Transverse colon (tissue), 4 donors: ENCODE results near the gene ARHGAP10. TPM values are rescaled to one million over a fixed set of nuclear protein-coding genes. Genes with fewer than 3 reads are reported as not detected.

Source experiments
- DNase-seq: peaks from one replicate; pipeline ENCODE4 v3.0.0-alpha.2; 2019
- H3K27ac ChIP-seq, 4 donors: fragments of 200-600 bp; sonication (generic); 2 replicates each; pipeline ENCODE4 v1.5.1; 2016 to 2018; ENCODE audit warnings: inconsistent platforms in 4 of 4
- H3K27me3 ChIP-seq: fragments of 200-600 bp; sonication (generic); 2 replicates; pipeline ENCODE4 v1.5.1; 2017; ENCODE audit warnings: inconsistent platforms
- H3K36me3 ChIP-seq, 4 donors: fragments of 200-600 bp; sonication (generic); 2 replicates each; pipeline ENCODE4 v1.5.1; 2017 to 2019; ENCODE audit warnings: inconsistent platforms in 4 of 4
- H3K4me1 ChIP-seq, 4 donors: fragments of 200-600 bp; sonication (generic); 2 replicates each; pipeline ENCODE4 v1.5.1; 2017 to 2020; ENCODE audit warnings: inconsistent platforms in 4 of 4
- H3K4me3 ChIP-seq, 4 donors: fragments of 200-600 bp; sonication (generic); 1 replicate in 1 of 4; 2 replicates in 3 of 4; pipeline versions ENCODE4 v1.5.1 to v1.6.1; 2017 to 2019; ENCODE audit warnings: inconsistent platforms in 4 of 4
- H3K9me3 ChIP-seq, 2 donors: fragments of 200-600 bp; sonication (generic); 2 replicates each; pipeline ENCODE4 v1.5.1; 2017 to 2019; ENCODE audit warnings: inconsistent platforms in 2 of 2
- EP300 ChIP-seq: sonication (generic); formaldehyde crosslinking; IDR thresholded peaks from one replicate; pipeline ENCODE4 v1.6.1; 2017; ENCODE audit warnings: antibody characterized with exemption, low read depth
- POLR2A ChIP-seq: fragments of 450-650 bp; IDR thresholded peaks from one replicate; pipeline ENCODE4 v1.6.1; 2016; ENCODE audit warnings: antibody characterized with exemption, mild to moderate bottlenecking, moderate library complexity
- POLR2AphosphoS5 ChIP-seq, 3 donors: sonication (generic); formaldehyde crosslinking; IDR thresholded peaks; one replicate each; pipeline ENCODE4 v1.6.1; 2016; ENCODE audit warnings: antibody characterized with exemption in 3 of 3
- WGBS, 2 donors: methylation state at CpG; one replicate each; pipeline ENCODE4 v1.1.5; 2018; ENCODE audit warnings: low coverage in 1 of 2; 5-methylcytosine and 5-hydroxymethylcytosine counted together
- in situ Hi-C, 4 donors: fragments of 200-750 bp; cut with MboI; loops; one replicate each; pipeline versions ENCODE4 v1.15.0 to v1.15.1; 2017; ENCODE audit warnings: low sequenced_read_pairs in 3 of 4, low pct_ligation_motif_present in 1 of 4, low pct_unique_long_range_greater_than_20kb in 1 of 4
- intact Hi-C: fragments of 100-400 bp; cut with DNase I; formaldehyde crosslinking; loops from one replicate; pipeline ENCODE4 v1.15.1; 2023; ENCODE audit warnings: low total_unique reads
- total RNA-seq, 4 donors: library from RNA; depleted of rRNA; stranded (reverse); fragments of >200 nt; gene quantifications; one replicate each; pipeline ENCODE4 v1.1.0, GENCODE V29; 2016
- TF ChIP-seq, protein P1 (sequence below), 5 experiments: fragments of 200-600 bp in 3 of 5; fragments of 450-650 bp in 2 of 5; sonication (generic) in 3 of 5; IDR thresholded peaks; 1 replicate in 2 of 5; 2 replicates in 3 of 5; pipeline ENCODE4 v1.5.1; 2016 to 2017; ENCODE audit warnings: antibody characterized with exemption in 5 of 5, inconsistent platforms in 3 of 5, mild to moderate bottlenecking in 2 of 5, moderate library complexity in 1 of 5

ARHGAP10 gene
- total RNA-seq, 4 donors from 2014 or later, result 14.7 to 27.3 (median 22.9) TPM

DNA sequence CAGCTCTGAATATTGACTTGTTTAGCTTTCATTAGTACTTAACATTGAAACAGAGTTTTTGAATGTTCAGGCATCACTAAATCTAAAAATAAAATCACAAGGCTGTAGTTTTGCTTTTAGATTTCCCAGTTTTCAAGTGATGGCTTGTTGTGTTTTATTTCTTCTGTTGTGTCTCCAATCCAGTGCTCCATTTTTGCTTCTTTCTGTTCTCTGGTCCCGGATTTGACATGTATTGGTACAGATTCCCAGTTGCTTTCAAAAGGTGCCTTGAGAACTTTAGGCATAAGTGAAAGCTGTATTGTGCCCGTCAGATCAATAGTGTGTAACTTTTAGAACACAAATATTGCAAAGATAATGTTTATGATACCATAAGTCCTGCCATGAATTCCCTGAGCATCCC lies 53.2 kb downstream of the ARHGAP10 start:
- no peaks in the 10 kb centered on the region for H3K9me3 ChIP-seq
- in situ Hi-C loops (no loop called here), intact Hi-C loops (no loop called here)
- no peaks in the 10 kb centered on the region for H3K36me3 ChIP-seq
- 17 to 51% methylated on average over 1 to 2 of the region's 2 CpGs for WGBS, 2 donors
- peaks cover 9 to 34% (median 22%) of the 10 kb centered on the region in 4 donors for H3K4me1 ChIP-seq
- H3K4me3 ChIP-seq, result no peak overlapping the region
- DNase-seq, result no peak
- no peak for TF ChIP-seq EP300
- no peak for TF ChIP-seq POLR2A
- no peak for TF ChIP-seq POLR2AphosphoS5 (IDR thresholded peaks at IDR 0.05)
- TF ChIP-seq, protein P1, sequence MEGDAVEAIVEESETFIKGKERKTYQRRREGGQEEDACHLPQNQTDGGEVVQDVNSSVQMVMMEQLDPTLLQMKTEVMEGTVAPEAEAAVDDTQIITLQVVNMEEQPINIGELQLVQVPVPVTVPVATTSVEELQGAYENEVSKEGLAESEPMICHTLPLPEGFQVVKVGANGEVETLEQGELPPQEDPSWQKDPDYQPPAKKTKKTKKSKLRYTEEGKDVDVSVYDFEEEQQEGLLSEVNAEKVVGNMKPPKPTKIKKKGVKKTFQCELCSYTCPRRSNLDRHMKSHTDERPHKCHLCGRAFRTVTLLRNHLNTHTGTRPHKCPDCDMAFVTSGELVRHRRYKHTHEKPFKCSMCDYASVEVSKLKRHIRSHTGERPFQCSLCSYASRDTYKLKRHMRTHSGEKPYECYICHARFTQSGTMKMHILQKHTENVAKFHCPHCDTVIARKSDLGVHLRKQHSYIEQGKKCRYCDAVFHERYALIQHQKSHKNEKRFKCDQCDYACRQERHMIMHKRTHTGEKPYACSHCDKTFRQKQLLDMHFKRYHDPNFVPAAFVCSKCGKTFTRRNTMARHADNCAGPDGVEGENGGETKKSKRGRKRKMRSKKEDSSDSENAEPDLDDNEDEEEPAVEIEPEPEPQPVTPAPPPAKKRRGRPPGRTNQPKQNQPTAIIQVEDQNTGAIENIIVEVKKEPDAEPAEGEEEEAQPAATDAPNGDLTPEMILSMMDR (IDR thresholded peaks at IDR 0.05), result no peak
- H3K27ac ChIP-seq, result peak overlapping the region in 1 of 4 donors; percentile 2
- no peaks in the 10 kb centered on the region for H3K27me3 ChIP-seq

DNA sequence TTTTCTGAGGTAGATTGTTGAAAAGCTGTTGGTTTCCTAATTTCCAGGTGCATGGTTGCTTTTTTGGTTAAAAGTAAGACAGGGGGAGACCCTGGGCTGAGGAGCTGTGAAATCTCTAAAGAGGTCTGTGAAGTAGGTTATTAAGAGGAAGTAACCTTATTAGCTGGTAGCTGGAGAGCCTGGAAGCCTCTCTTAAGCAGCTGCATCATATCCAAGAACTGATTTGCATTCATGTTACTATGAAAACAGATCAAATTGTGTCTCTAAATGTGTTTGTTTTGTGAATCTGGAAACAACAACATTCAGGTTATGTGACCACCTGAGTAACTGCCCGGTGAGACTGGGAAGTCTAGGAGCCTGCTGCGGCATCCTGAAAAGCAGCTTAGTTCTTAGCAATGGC lies 54.1 kb downstream of the ARHGAP10 start:
- Histone ChIP-seq H3K27ac (peak overlapping the region in 2 of 4 donors; percentile 2 to 39), H3K27me3 (no peaks in the 10 kb centered on the region), H3K36me3 (no peaks in the 10 kb centered on the region), H3K4me3 (no peak overlapping the region), H3K9me3 (no peaks in the 10 kb centered on the region), H3K4me1 (peaks cover 9 to 34% (median 19%) of the 10 kb centered on the region in 4 donors)
- in situ Hi-C loops, result no loop called here
- DNase-seq, result no peak
- TF ChIP-seq EP300, result no peak
- TF ChIP-seq, protein P1 (IDR thresholded peaks at IDR 0.05), result no peak
- TF ChIP-seq POLR2A, result no peak
- TF ChIP-seq POLR2AphosphoS5 (IDR thresholded peaks at IDR 0.05), result no peak
- WGBS, 2 donors, result 87 to 88% methylated on average over 2 of the region's 2 CpGs
- intact Hi-C loops, result no loop called here

DNA sequence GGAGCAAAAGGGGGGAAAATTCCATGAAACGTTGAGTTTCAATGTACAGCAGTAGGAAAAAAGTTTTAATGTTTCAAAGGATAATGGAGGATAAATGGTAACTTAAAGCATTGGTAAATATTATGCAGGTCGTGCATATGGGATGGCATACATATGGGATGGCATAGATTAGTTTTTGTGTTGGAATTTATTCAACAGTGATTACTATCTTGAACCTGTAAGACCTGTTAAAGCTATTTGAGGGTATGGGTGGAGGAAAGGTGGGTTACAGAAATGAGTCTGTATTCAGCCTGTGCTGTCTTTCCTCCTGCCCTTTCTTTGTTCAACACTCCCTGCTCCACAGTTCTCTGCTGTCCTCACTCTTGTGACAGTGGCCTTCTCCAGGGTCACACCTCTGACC lies 54.6 kb downstream of the ARHGAP10 start:
- H3K4me3 ChIP-seq, result no peak overlapping the region
- no peak for TF ChIP-seq POLR2A
- TF ChIP-seq POLR2AphosphoS5 (IDR thresholded peaks at IDR 0.05), result no peak
- no peak for TF ChIP-seq EP300
- TF ChIP-seq, protein P1 (IDR thresholded peaks at IDR 0.05), result no peak
- intact Hi-C loops (no loop called here), in situ Hi-C loops (no loop called here)
- peak overlapping the region in 3 of 4 donors; percentile 2 to 39 (median 14) for H3K27ac ChIP-seq
- no peaks in the 10 kb centered on the region for H3K9me3 ChIP-seq
- DNase-seq, result no peak
- WGBS, 2 donors, result 64 to 83% methylated on average over 2 of the region's 2 CpGs
- no peaks in the 10 kb centered on the region for H3K36me3 ChIP-seq
- H3K27me3 ChIP-seq, result no peaks in the 10 kb centered on the region
- peaks cover 9 to 34% (median 19%) of the 10 kb centered on the region in 4 donors for H3K4me1 ChIP-seq

DNA sequence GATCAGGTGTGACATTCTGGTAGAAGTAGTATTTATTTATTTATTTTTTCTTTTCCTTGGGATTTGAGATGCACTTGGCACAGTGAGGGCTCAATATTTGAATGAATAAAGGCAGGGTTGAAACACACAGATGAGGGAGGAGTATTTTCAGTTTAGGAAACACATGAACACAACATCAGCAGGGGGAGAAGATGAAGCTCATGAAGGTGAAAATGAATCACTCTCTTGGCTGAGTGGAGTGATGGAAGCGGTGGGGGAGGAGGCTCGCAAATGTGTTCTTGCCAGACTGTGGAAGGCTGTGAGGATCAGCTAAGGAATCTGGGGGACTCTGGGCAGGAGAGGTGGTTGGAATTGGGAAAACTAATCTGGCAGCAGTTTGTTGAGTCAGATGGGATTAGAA lies 55.3 kb downstream of the ARHGAP10 start:
- Histone ChIP-seq H3K9me3 (no peaks in the 10 kb centered on the region), H3K4me3 (no peak overlapping the region), H3K27ac (peak overlapping the region in 3 of 4 donors; percentile 14 to 67 (median 61)), H3K4me1 (peaks cover 9 to 35% (median 19%) of the 10 kb centered on the region in 4 donors), H3K36me3 (no peaks in the 10 kb centered on the region), H3K27me3 (no peaks in the 10 kb centered on the region)
- in situ Hi-C loops (no loop called here), intact Hi-C loops (no loop called here)
- no peak for TF ChIP-seq POLR2AphosphoS5 (IDR thresholded peaks at IDR 0.05)
- TF ChIP-seq POLR2A, result no peak
- TF ChIP-seq, protein P1 (IDR thresholded peaks at IDR 0.05), result no peak
- no peak for TF ChIP-seq EP300
- WGBS, 2 donors, result 71 to 87% methylated on average over 2 of the region's 2 CpGs
- no peak for DNase-seq
